GM19455 (cell line): ENCODE data around the gene URGCP.
"Not testable (repeated sequence)": the region's sequence is repeated elsewhere in the genome, so short reads cannot be mapped to it uniquely, and the experiment has no call there.

Experiments used
- ATAC-seq: cut with Tn5 transposase; IDR thresholded peaks from one replicate; pipeline ENCODE4 v1.9.1; 2021; ENCODE audit not compliant: unreplicated experiment

Gene URGCP

DNA sequence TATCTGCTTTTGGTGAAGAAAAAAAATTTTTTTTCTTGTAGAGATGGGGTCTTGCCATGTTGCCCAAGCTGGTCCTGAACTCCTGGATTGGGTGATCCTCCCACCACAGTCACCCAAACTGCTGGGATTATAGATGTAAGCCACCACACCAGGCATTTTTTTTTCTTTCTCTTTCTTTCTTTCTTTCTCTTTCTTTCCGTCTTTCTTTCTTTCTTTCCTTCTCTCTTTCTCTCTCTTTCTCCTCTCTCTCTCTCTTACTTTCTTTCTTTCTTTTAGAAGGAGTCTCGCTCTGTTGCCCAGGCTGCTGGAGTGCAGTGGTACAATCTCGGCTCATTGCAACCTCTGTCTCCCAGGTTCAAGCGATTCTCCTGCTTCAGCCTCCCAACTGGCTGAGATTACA is 16.3 kb upstream of the URGCP start:
- no peak for ATAC-seq

DNA sequence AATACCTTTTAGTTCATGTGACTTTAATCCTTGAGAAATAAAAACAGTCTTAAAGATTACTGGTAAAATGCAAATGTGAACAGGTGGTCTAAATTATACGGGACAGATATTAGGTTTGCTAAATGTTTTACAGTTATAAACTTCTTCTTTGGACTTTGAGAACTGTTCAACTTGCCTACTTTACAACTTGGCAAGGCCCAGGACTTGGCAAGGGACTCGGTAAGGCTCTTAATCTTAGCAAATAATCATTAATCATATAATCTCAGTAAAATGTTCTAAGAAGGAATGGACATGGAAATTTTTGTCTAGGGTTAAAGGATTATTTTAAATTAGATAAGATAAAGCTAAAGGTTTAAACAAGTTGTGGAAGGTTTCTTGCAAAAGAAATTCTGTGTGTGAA is 15.0 kb upstream of the URGCP start:
- no peak for ATAC-seq

DNA sequence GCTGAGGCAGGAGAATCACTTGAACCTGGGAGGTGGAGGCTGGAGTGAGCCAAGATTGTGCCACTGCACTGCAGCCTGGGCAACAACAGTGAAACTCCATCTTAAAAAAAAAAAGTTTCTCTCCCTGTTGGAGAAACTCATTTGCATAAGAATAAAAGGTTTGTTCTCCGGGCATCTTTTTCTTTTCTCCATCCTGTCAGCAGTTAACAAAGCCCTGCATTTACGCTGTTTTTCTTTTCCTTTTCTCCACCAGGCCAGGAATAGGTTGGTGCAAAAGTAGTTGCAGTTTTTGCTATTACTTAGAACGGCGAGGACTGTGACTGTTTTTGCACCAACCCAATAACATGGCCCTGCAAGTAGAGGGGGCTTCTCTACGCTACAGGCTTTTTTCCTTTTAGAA is 9.5 kb upstream of the URGCP start:
- ATAC-seq = no peak

DNA sequence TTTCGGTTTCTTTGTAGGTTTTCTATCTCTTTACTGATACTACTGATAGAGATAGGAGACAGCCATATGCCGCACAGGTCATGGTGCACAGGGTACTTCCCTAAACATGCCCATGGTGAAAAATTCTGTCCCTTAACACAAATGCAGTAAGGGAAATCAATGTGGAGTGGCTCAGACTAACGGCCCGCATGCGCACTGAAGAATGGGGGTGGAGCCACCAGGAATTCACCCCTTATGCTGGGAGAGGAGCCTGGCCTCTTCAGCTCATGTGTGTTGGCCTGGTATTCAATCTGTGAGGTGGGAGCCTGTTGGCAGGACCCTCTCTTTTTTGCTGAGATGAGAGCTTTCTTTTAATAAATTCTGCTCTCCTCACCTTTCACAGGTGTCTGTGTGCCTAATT is 8.4 kb upstream of the URGCP start:
- no peak for ATAC-seq

DNA sequence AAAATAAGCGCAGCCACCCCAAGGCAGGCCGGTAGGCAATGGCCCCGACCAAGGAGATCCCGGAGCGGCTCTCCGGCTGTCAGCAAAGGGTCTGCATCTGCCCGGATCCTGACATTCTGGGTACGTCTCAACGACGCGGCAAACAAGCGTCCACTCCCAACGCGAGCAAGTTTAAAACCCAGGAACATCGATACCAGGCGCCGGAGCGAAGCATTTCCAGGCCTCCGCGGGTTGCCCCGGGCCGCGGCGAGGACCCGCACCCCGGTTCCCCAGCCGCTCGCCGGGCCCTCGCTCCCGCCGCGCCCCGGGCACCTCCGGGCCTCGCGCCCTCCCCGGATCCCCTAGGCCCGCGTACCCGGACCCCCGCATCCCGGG is 453 bp downstream of the URGCP start:
- peak; percentile 46 for ATAC-seq

DNA sequence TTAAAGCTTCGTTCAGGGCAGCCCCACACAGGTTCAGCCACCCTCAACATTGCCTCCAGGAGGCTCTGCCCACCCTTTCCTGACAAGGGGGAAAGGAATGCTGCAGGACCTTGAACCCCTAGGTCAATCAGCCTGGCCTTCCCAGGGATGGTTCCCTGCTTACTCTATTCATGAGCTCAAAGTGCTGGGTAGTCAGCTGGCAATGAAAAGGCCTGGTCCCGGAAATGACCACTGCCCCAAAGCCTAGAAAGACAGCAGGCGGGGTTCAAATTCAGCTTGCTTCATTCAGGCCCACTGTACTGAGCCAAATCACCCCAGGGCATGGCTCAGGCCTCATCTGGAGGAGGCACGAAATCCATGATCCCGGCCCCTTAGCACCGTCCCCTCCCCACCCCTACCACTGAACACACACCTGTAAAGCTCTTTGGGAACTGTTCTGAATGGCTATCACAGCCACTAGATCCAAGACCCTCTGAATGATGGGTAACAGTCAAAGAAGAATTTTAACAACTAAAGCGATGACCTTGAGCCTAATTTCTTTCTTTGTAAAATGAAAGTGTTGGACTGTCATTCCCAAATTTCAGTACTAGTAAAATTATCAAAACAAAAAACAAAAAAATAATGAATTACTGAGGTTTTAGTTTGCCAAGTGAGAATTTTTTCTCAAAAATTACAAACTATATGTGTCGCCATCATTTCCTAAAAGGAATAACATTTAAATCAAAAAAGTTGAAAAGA is 1.0 kb downstream of the URGCP start:
- no peak for ATAC-seq

DNA sequence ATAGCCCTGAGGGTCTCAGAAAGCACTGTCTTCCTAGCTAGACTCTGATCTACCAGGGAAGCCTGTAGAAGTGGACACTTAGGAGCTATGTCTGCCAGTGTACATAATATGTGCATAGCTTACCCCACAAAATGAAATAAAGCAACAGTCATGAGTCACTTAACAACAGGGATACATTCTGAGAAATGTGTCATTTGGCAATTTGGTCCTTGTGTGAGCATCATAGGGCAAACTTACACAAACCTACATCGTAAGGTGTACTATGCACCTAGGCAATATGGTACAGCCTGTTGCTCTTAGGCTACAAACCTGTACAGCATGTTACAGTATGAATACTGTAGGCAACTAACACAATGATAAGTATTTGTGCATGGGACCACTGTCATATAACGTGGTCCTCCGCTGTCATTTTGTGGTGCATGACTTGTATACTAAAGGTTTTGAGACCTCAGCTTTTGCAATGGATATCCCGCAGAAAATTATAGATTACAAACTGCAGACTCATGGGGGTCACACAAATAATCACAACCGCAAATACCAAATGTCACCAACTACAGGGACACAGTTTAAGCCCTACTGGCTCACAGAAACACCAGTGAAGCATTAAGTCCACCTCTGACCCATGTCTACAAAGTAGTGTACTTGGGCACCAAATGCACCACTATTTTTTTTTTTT is 1.7 kb downstream of the URGCP start:
- ATAC-seq = no peak

DNA sequence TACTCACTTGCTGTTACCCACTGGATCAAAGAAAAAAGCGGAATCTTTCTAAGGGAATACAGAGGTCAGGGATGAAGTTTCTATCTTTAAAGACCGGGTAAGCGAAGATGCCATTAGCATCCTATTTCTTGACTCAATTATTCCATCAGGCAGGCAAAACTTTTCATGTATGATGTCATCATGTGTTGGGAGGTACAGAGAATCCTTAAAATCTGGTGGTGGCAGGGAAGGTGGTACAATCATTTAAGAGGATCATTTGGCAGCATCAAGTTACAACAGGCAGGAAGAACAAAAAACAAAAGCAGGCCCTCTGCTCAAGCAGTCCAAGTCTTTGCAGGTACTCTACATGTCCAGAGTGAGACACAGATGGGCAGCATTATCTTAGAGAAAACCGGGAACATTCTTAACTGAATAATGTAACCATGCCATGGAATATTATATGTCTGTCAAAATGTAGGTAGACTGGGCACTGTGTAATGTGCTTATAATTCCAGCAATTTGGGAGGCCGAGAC is 3.8 kb downstream of the URGCP start:
- ATAC-seq = no peak

DNA sequence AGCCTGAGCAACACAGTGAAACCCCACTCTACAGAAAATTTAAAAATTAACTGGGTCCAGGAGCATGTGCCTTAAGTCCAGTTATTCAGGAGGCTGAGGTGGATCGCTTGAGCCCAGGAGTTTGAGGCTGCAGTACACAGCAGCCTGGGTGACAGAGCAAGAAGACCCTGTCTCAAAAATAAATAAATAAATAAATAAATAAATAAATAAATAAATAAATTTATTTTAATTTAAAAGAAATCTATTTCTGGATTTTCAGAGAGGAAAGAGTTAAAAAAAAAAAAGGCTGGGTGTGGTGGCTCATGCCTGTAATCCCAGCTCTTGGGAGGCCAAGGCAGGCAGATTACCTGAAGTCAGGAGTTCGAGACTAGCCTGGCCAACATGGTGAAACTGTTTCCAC is 7.8 kb downstream of the URGCP start:
- not testable (repeated sequence) for ATAC-seq

DNA sequence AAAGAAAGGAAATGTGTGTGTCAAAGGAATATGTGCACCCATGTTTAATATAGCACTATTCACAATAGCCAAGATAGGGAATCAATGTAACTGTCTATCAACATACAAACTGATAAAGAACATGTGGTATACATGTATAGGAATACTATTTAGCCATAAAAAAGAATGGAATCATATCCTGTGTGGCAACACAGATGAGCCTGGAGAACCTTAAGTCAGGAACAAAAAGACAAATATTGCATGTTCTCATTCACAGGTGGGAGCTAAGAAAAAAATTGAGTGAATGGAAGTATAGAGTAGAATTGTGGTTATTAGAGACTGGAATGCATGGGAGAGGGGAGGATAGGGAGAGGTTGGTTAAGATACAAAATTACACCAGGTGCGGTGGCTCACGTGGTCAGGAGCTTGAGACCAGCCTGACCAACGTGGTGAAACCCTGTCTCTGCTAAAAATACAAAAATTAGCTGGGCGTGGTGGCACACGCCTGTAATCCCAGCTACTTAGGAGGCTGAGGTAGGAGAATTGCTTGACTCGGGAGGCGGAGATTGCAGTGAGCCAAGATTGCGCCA is 10.5 kb downstream of the URGCP start:
- ATAC-seq = no peak

DNA sequence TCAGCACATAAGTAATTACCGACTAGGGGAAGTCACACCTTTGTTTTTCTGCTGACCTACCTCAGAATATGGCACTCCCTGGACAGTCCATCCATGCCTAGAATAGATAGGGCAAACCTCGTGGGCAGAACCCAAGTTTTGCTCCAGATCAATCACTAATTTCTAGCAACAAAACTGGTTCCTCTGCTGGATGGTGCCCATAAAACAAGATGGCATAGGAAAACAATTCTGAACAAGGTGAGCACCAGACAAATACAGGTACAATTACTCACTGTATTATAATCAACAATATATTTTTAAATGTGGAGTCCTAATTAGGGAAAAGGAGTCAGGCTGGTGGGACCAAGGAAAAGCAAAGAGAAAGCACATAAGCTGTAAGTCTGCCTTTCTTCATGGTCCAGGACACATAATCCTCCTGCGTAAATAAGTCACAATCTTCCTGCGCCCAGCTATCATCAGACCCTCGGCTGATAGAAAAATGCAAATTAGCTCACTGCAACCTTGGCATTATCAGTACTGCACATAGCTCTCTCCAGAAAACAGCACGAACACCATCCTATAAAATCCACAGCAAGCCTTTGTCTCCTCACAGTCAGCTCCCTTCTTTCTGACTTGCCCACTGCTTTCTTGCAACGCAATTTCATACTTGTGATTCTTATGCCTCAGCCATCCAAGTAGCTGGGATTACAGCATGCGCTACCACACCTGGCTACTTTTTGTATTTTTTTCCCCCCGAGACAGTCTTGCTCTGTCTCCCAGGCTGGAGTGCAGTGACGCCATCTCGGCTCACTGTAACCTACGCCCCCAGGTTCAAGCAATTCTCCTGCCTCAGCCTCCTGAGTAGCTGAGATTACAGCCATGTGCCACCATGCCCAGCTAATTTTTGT is 15.1 kb downstream of the URGCP start:
- ATAC-seq = no peak

DNA sequence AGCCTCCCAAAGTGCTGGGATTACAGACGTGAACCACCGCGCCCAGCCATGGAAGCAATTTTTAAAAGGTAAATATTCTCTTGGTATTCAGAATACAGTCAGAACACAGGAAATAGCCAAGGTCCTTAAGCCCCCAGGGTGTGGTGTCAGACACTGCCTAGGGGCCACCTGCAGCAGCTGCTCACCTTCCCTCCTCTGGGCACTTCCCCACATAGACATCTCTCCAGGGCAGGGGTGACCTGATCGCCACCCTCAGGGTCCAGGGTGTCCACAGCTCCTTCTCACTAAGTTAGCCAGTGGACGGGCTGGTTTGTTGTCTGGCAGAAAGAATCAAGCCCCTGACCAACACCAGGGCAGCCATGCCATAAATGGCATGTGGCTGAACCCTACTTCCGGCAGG is 15.9 kb downstream of the URGCP start:
- ATAC-seq = no peak

DNA sequence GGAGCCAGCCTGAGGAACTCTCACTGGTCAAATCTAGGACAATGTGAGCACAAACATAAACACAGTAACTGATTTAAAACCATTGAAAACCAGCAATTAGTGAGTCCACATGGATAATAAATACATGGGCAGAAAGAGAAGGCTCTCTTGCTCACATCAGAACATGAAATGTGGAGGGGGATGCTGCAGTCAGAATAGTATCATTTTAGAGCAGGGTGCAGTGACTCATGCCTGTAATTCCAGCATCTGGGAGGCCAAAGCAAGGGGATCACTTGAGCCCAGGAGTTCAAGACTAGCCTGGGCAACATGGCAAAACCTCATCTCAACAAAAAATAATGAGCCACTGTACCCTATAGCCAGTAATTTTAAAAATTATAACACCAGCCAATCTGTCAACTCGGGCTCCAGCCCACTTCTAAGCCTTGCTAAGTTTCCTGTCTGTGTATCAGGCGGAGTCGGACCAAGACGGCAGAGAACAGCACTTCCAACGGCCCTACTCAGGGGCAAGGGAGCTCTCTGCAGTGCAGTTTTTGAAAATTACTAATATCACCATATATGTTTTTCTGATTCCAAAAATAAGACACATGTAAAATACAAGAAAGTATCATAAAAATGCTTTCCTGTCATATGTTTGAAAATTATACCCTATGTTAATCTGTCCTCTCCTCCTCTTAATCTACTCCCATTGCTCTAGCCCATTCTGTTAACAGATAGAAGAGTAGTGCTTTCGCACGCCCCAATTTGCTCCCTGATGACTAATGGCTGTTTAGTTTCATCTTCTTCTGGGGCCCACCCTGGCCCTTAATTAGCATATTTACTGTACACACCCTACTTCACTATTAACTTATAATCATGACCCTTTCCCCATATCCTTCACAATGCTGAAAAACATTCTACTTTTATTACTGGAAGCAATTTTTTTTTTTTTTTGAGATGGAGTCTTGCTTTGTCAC is 17.1 kb downstream of the URGCP start:
- no peak for ATAC-seq

DNA sequence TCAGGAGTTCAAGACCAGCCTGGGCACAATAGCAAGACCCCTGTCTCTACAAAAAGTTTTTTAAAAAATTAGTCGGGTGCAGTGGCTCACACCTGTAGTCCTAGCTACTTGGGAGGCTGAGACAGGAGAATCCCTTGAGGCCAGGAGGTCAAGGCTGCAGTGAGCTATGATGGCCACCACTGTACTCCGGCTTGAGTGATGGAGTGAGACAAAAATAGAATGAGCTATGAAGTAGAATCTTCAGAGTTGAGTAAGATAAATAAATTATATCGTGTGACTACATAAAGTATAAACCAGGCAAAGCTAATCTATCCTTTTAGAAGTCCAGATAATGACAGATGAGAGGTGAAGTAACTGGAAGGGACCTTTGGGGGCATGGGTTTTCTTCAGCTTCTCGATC is 21.8 kb downstream of the URGCP start:
- no peak for ATAC-seq

DNA sequence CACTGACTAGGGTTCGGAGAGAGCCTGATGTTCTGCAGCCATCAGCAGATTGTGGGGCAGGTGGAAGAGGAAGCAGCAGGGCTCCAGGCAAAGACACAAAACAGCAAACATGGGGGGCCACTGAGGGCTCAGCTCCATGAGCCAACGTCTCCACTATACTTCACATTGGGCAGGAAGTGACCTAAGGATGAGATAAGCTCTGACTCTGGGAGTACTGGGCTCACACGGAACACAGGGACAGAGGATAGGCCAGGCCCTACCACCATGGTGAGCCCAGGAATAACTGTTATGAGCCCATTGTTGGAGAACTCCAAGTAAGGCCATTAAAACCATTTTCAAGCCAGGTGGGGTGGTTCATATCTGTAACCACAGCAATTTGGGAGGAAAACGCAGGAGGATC is 22.2 kb downstream of the URGCP start:
- no peak for ATAC-seq

DNA sequence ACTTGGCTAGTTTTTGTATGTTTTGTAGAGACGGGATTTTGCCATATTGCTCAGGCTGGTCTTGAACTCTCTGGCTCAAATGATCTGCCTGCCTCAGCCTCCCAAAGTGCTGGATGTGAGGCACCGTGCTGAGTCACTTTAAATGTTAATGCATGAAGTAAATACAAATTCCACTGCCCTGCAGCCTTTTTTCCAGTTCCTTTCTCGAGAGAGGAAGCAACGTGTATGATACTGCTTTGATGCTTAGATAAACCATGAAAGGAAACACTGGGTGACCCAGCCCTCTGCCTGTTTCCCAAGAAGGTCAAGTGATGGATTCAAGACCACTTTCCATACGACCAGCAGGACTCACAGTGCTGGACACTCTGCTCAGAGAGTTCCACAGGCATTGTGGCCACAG is 25.8 kb downstream of the URGCP start:
- ATAC-seq = no peak

DNA sequence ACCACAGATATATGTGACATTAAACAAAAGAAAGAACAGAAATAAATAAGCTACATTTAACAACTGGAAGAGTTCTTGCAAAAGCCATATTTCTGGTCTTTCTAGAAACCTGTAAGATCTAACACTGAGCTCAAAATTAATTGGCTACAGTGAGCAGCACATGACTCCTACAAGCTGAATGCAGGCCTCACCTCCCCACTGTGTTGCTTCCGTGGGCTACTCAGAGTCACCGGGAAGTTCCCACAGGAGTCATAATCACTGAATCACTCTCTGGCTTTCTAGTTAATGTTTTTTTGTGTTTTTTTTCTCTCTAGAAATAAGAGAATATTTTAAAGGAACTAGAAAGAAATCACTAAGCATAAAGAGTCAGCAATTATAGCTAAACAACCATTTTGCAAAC is 26.9 kb downstream of the URGCP start:
- no peak for ATAC-seq

DNA sequence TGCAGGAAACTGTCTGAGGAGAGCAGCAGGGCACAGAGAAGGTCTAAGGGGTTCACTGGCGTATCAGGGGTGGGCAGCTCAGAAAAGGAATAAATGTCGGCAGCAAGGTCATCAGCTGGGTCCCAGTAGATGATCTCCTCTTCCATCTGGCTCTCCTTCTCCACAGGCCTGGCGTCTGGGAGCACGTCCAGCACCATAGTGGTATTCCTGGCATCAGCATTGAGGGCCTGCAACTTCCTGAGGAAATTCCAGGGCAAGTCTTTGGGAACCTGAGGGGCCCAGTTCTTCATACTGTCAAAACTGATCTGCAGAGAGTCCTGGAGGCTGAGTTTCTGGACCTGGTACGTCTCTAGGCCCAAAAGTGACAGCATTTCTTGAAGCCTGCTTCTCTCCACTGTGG is 27.5 kb downstream of the URGCP start:
- no peak for ATAC-seq

DNA sequence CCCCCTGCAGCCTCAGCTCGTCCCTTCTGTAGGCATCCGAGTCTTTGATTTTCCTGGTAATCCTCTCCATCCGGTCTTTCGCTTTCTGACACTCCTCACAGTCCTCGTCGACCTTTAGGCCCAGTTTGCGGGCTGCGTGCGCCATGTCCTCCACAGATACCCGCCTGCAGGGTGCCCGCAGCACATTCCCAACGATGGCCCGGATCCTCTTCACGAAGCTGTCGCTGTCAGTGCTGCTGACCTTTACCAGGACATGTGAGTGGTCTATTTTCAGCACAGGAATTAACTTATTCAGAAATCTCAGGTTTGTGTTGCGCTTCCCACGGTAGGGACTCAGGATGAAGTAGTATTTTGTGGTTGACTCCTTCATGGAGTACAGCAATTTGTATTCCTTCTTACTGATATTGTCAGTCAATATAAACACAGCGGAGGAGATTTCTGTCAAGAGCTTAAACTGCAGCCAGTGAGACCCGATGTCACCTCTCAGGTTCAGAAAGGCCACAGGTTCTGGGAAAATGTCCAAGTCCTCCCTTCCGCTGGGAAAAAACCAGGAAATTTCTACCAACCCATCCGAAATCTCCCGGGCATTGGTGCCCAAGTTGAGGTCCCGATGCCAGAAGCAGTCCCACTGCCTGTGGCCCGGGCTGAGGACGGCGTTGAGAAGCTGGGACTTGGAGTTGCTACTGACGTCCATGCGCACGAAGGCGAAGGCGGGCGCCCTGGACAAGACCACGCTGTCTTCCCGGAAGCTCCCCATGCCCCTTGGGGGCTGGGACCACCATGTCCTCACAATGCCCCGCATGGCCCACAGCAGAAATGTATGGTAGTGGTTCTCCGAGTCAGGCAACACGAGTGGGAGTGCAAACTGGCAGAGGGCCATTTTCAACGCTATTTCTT is 28.2 kb downstream of the URGCP start:
- ATAC-seq = no peak
